ENCODE results near the gene COL25A1. TPM values are rescaled to one million over a fixed set of nuclear protein-coding genes. Genes with fewer than 3 reads are reported as not detected.
A peak's percentile ranks its signal among the peaks of the same experiment; 100 is the strongest.

Gene COL25A1
- total RNA-seq, 1 donor = 0.10 TPM

DNA sequence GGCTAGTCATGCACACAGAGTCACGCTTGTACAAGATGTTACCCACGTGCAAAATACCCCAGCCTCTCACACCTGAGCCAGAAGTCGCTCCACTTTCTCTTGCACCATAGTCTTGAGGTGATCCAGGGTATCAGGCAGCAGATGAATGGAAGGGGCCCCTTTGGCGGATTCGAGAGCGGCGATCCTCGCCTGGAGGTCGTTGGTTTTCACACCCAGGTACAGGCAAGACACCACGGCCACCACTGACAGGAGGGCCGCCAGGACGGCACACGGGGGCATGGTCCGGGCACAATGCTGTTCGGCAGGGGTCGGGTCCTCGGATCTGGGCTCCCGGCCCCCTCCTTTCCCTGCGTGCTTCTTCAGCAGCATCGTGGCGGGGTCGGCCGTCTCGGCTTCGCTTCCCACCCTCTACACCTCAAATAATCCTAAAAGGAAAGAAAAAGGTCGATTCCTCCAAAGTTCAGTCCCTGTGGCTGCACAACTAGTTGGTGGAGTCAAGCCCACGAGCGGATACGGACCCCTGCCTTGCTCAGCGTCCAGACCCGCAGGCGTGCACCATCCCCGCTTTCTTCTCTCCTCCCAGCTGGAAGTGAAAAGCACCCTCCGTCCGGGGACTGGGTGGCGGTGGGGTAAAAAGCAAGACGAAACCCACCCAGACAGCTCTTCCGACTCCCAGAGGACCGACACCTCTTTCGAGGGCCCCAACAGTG is 652 bp downstream of the COL25A1 start:
- Histone ChIP-seq H3K9me3 (ENCODE audit: low read depth, low read length) (no peaks in the 10 kb centered on the region), H3K4me3 (ENCODE audit: low read length) (peak overlapping the region; percentile 21), H3K27me3 (ENCODE audit: insufficient read depth, low read length) (peaks cover 86% of the 10 kb centered on the region), H3K4me1 (ENCODE audit: insufficient read depth, low read length) (peaks cover 10% of the 10 kb centered on the region)

GRCh38 chr4:109298279-109299010 is 4.0 kb downstream of the COL25A1 start:
- Histone ChIP-seq H3K9me3 (ENCODE audit: low read depth, low read length) (no peaks in the 10 kb centered on the region), H3K4me3 (ENCODE audit: low read length) (no peak overlapping the region), H3K4me1 (ENCODE audit: insufficient read depth, low read length) (peaks cover 10% of the 10 kb centered on the region), H3K27me3 (ENCODE audit: insufficient read depth, low read length) (peaks cover 72% of the 10 kb centered on the region)

GRCh38 chr4:109296527-109296926 is 5.9 kb downstream of the COL25A1 start:
- Histone ChIP-seq H3K9me3 (ENCODE audit: low read depth, low read length) (no peaks in the 10 kb centered on the region), H3K4me3 (ENCODE audit: low read length) (no peak overlapping the region), H3K27me3 (ENCODE audit: insufficient read depth, low read length) (peaks cover 57% of the 10 kb centered on the region), H3K4me1 (ENCODE audit: insufficient read depth, low read length) (no peaks in the 10 kb centered on the region)

GRCh38 chr4:109295081-109295480 is 7.4 kb downstream of the COL25A1 start:
- Histone ChIP-seq H3K27me3 (ENCODE audit: insufficient read depth, low read length) (peaks cover 42% of the 10 kb centered on the region), H3K9me3 (ENCODE audit: low read depth, low read length) (no peaks in the 10 kb centered on the region), H3K4me3 (ENCODE audit: low read length) (no peak overlapping the region), H3K4me1 (ENCODE audit: insufficient read depth, low read length) (no peaks in the 10 kb centered on the region)

- Histone ChIP-seq H3K4me3 (ENCODE audit: low read length) (no peak overlapping the region), H3K9me3 (ENCODE audit: low read depth, low read length) (no peaks in the 10 kb centered on the region), H3K27me3 (ENCODE audit: insufficient read depth, low read length) (peaks cover 37% of the 10 kb centered on the region), H3K4me1 (ENCODE audit: insufficient read depth, low read length) (no peaks in the 10 kb centered on the region)
Measured at GRCh38 chr4:109294468-109295020, 7.9 kb downstream of the COL25A1 start.

DNA sequence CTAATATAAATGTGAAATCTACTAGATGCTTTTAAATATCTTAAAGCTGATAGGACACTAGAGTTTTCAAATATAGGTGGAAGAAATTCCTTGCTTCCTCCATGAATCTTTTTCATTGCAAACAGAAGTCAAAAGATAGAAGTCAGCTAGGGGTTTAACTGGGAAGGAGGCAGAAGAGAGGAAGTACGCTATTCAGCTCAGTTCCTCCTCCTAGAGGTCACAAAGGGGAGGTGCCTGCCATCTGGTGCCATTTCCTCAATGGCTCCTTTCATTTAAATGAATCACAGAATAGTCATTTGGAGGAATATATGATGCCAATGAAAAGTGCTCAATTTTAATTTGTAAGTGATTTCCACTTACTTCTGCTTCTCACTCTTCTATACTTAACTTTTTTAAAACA is 8.5 kb downstream of the COL25A1 start:
- H3K9me3 ChIP-seq (ENCODE audit: low read depth, low read length) = no peaks in the 10 kb centered on the region
- H3K4me1 ChIP-seq (ENCODE audit: insufficient read depth, low read length) = no peaks in the 10 kb centered on the region
- no peak overlapping the region for H3K4me3 ChIP-seq (ENCODE audit: low read length)
- peaks cover 31% of the 10 kb centered on the region for H3K27me3 ChIP-seq (ENCODE audit: insufficient read depth, low read length)

- Histone ChIP-seq H3K9me3 (ENCODE audit: low read depth, low read length) (no peaks in the 10 kb centered on the region), H3K4me3 (ENCODE audit: low read length) (no peak overlapping the region), H3K4me1 (ENCODE audit: insufficient read depth, low read length) (no peaks in the 10 kb centered on the region), H3K27me3 (ENCODE audit: insufficient read depth, low read length) (peaks cover 10% of the 10 kb centered on the region)
Measured at GRCh38 chr4:109291707-109292238, 10.7 kb downstream of the COL25A1 start.

GRCh38 chr4:109290918-109291317 is 11.5 kb downstream of the COL25A1 start:
- peaks cover 4% of the 10 kb centered on the region for H3K27me3 ChIP-seq (ENCODE audit: insufficient read depth, low read length)
- no peak overlapping the region for H3K4me3 ChIP-seq (ENCODE audit: low read length)
- H3K9me3 ChIP-seq (ENCODE audit: low read depth, low read length) = no peaks in the 10 kb centered on the region
- no peaks in the 10 kb centered on the region for H3K4me1 ChIP-seq (ENCODE audit: insufficient read depth, low read length)

GRCh38 chr4:109278594-109279031 is 23.8 kb downstream of the COL25A1 start:
- peaks cover 6% of the 10 kb centered on the region for H3K27me3 ChIP-seq (ENCODE audit: insufficient read depth, low read length)
- no peaks in the 10 kb centered on the region for H3K9me3 ChIP-seq (ENCODE audit: low read depth, low read length)
- no peaks in the 10 kb centered on the region for H3K4me1 ChIP-seq (ENCODE audit: insufficient read depth, low read length)
- H3K4me3 ChIP-seq (ENCODE audit: low read length) = no peak overlapping the region

DNA sequence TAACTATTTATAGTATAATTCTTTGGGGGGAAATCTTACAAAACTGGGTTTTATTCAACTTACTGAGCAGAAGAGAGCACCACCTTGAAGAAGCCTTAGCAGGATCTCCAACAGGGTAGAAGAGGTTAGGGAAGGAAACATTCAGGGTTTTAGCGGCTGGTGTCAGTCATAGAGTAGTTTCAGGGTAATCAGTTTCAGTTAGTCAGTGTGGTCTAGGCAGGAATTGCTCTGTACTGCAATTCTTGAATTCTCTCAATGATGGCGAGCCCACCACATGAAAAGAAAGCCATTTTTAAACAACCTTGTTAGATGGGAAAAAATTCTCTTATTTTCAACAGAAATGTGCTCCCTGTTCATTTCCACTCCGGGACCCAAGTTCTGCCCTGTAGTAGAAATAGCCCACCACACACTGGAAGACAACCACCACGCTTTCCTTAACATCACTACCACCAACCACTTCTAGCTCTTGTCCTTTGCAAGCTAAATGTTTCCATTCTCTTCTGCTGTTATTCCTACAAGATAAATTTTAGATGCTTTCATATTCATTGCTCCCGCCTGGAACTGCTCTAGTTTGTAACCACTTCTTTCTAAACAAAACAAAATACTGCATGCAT is 25.9 kb downstream of the COL25A1 start:
- Histone ChIP-seq H3K27me3 (ENCODE audit: insufficient read depth, low read length) (peaks cover 6% of the 10 kb centered on the region), H3K4me3 (ENCODE audit: low read length) (no peak overlapping the region), H3K4me1 (ENCODE audit: insufficient read depth, low read length) (no peaks in the 10 kb centered on the region), H3K9me3 (ENCODE audit: low read depth, low read length) (no peaks in the 10 kb centered on the region)

DNA sequence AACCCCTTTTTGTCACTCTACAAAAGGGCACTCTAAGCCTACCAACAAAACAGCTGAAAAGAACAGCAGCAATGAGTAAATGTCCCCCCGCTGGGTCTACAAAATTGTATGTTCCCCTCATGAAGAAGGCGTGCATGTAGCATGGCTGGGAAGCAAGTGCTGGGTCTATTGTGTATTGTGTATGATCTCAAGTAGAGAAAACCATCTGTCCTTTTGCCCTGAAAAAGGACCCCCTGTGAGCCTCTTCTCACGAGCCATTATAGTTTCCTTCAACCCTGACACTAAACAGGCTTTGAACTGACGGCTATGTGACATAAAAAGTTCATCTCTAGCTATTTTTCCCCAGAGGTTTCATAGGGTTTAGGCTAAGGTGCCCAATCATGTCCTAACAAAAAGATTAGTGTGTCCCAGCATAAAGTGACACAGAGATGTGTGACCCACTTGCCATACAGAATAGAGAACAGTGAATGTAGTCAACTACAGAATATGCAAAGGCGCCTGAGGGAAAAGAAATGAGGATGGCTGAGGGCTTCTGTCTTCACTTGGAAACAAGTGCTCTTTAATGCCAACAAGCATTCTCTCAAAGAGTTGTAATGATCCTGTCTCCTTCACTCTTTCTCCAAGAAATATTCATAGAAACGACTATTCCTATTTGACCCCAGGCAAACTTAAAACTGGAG is 27.3 kb downstream of the COL25A1 start:
- H3K4me3 ChIP-seq (ENCODE audit: low read length) = no peak overlapping the region
- no peaks in the 10 kb centered on the region for H3K9me3 ChIP-seq (ENCODE audit: low read depth, low read length)
- no peaks in the 10 kb centered on the region for H3K4me1 ChIP-seq (ENCODE audit: insufficient read depth, low read length)
- peaks cover 3% of the 10 kb centered on the region for H3K27me3 ChIP-seq (ENCODE audit: insufficient read depth, low read length)

- Histone ChIP-seq H3K9me3 (ENCODE audit: low read depth, low read length) (no peaks in the 10 kb centered on the region), H3K27me3 (ENCODE audit: insufficient read depth, low read length) (no peaks in the 10 kb centered on the region), H3K4me3 (ENCODE audit: low read length) (no peak overlapping the region), H3K4me1 (ENCODE audit: insufficient read depth, low read length) (no peaks in the 10 kb centered on the region)
Measured at GRCh38 chr4:109266891-109267290, 35.6 kb downstream of the COL25A1 start.

DNA sequence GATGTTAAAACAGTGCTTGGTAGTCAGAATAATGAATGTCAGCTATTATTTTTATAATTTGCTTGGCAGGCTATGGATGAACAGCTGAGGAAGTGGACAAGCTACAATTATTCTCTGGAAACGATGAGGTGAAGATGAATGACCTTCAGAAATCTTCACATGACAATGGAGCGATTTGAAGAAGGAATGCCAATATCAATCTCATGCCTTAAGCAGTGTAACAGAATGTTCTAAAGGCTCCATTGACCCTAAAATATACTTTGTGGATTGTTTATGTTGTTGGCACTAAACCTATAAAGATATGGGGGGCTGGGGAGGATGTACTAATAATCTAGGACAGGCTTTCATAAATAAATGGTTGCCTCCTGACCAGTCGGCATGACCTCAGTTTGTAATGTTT is 36.2 kb downstream of the COL25A1 start:
- Histone ChIP-seq H3K27me3 (ENCODE audit: insufficient read depth, low read length) (no peaks in the 10 kb centered on the region), H3K4me1 (ENCODE audit: insufficient read depth, low read length) (no peaks in the 10 kb centered on the region), H3K9me3 (ENCODE audit: low read depth, low read length) (no peaks in the 10 kb centered on the region), H3K4me3 (ENCODE audit: low read length) (no peak overlapping the region)

DNA sequence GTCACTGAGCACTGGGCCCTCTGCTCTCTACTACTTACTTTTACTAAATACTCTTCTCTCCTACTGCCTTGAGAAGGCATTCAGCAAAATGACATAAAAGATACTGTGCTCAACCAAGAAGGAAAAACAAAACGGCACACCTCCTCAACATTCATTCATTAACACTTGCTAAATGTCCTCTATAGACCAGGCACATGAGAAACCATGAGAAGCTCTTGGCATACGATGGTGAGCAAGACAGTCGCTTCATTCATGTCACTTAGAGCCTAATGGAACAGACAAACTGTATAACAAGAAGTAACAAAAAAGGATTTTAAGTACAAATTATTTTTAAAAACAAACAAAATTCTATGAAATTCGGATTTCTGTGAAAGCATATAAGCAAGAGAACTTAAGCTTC is 38.7 kb downstream of the COL25A1 start:
- no peaks in the 10 kb centered on the region for H3K27me3 ChIP-seq (ENCODE audit: insufficient read depth, low read length)
- no peak overlapping the region for H3K4me3 ChIP-seq (ENCODE audit: low read length)
- H3K9me3 ChIP-seq (ENCODE audit: low read depth, low read length) = no peaks in the 10 kb centered on the region
- no peaks in the 10 kb centered on the region for H3K4me1 ChIP-seq (ENCODE audit: insufficient read depth, low read length)
